B cell (primary cell): ENCODE measurements around the gene HLA-F. TPM values are rescaled to one million over a fixed set of nuclear protein-coding genes. Genes with fewer than 3 reads are reported as not detected.

Source experiments
- ATAC-seq: fragments of 200-7000 bp; cut with Tn5 transposase; one replicate; pipeline ENCODE4 v1.10.0; 2021; ENCODE audit warnings: low read depth, mild to moderate bottlenecking, moderate number of reproducible peaks, moderate library complexity
- CTCF ChIA-PET: fragments of 350-600 bp; sonication (Branson Sonifier 250); formaldehyde crosslinking; loops from one replicate; lab custom pipeline; 2021; ENCODE audit warnings: antibody characterized with exemption, inconsistent platforms; lab: Charles Lee
- POLR2A ChIA-PET: fragments of 350-600 bp; sonication (Branson Sonifier 250); formaldehyde crosslinking; loops from one replicate; lab custom pipeline; 2021; ENCODE audit warnings: antibody characterized with exemption; lab: Charles Lee
- DNase-seq: peaks from one replicate; pipeline ENCODE4 v3.0.0; 2013
- H2AFZ ChIP-seq: 2 replicates; pipeline ENCODE4 v1.6.1; 2012; ENCODE audit warnings: mild to moderate bottlenecking, low read depth, low read length; ENCODE audit not compliant: insufficient read depth, poor library complexity, severe bottlenecking
- H3K27ac ChIP-seq, 2 donors: 1 replicate in 1 of 2; 2 replicates in 1 of 2; pipeline ENCODE4 v1.5.1; 2012 to 2013; ENCODE audit warnings: low read length in 2 of 2, mild to moderate bottlenecking in 2 of 2, moderate library complexity in 1 of 2
- H3K27me3 ChIP-seq, 4 experiments: fragments of 200-600 bp in 1 of 4; sonication (generic) in 1 of 4; replicated peaks in 1 of 4; 1 replicate in 2 of 4; 2 replicates in 2 of 4; pipeline versions ENCODE4 v1.6.1 to v1.7.0; 2013 to 2016; ENCODE audit warnings: low read length in 3 of 4, mild to moderate bottlenecking in 2 of 4, mixed read lengths in 1 of 4, moderate library complexity in 1 of 4; ENCODE audit not compliant: insufficient read depth in 4 of 4, control insufficient read depth in 3 of 4; ENCODE audit errors: control extremely low read depth in 1 of 4
- H3K36me3 ChIP-seq, 2 experiments: replicated peaks in 1 of 2; 1 replicate in 1 of 2; 2 replicates in 1 of 2; pipeline versions ENCODE4 v1.6.1 to v1.7.1; 2013; ENCODE audit warnings: low read length in 1 of 2; ENCODE audit not compliant: insufficient read depth in 2 of 2, control insufficient read depth in 1 of 2; ENCODE audit errors: control extremely low read depth in 1 of 2, extremely low read depth in 1 of 2
- H3K4me1 ChIP-seq, 2 donors: fragments of 200-600 bp in 1 of 2; sonication (generic) in 1 of 2; 1 replicate in 1 of 2; 2 replicates in 1 of 2; pipeline versions ENCODE4 v1.5.1 to v1.6.1; 2013 to 2017; ENCODE audit warnings: low read length in 2 of 2; ENCODE audit not compliant: control insufficient read depth in 2 of 2, insufficient read depth in 2 of 2
- H3K4me2 ChIP-seq: replicated peaks from 2 replicates; pipeline ENCODE3; 2012; ENCODE audit warnings: mild to moderate bottlenecking, low read depth, low read length; ENCODE audit not compliant: poor library complexity, severe bottlenecking
- H3K4me3 ChIP-seq, 5 experiments: fragments of 200-600 bp in 1 of 5; sonication (generic) in 1 of 5; 1 replicate in 3 of 5; 2 replicates in 2 of 5; pipeline versions ENCODE4 v1.5.1 to v1.7.0; 2011 to 2016; ENCODE audit warnings: low read length in 4 of 5, mild to moderate bottlenecking in 4 of 5, low read depth in 2 of 5, control low read depth in 1 of 5, moderate library complexity in 1 of 5; ENCODE audit not compliant: insufficient read depth in 1 of 5; ENCODE audit errors: control extremely low read depth in 1 of 5, extremely low read depth in 1 of 5
- H3K79me2 ChIP-seq: fragments of 200-600 bp; sonication (generic); one replicate; pipeline ENCODE4 v1.6.0; 2016; ENCODE audit warnings: low read length; ENCODE audit not compliant: control insufficient read depth, insufficient read depth
- H3K9ac ChIP-seq: fragments of 200-600 bp; sonication (generic); 2 replicates; pipeline ENCODE4 v1.6.1; 2017; ENCODE audit warnings: mild to moderate bottlenecking, low read length, moderate library complexity
- H3K9me3 ChIP-seq, 3 donors: one replicate each; pipeline versions ENCODE4 v1.6.1 to v1.7.1; 2013; ENCODE audit warnings: low read length in 2 of 3; ENCODE audit not compliant: control insufficient read depth in 2 of 3, insufficient read depth in 1 of 3; ENCODE audit errors: control extremely low read depth in 1 of 3
- H4K20me1 ChIP-seq: 2 replicates; pipeline ENCODE4 v1.6.0; 2012; ENCODE audit warnings: mild to moderate bottlenecking, low read length; ENCODE audit not compliant: insufficient read depth, control insufficient read depth, poor library complexity, severe bottlenecking
- H3K27ac Mint-ChIP-seq: one replicate; pipeline ENCODE4 v1.8.0; 2021; ENCODE audit warnings: mixed read lengths
- H3K27me3 Mint-ChIP-seq: one replicate; pipeline ENCODE4 v1.8.0; 2021; ENCODE audit warnings: mixed read lengths
- H3K4me1 Mint-ChIP-seq: one replicate; pipeline ENCODE4 v1.8.0; 2021; ENCODE audit warnings: mixed read lengths
- H3K4me3 Mint-ChIP-seq: one replicate; pipeline ENCODE4 v1.8.0; 2021; ENCODE audit warnings: mixed read lengths
- H3K9me3 Mint-ChIP-seq: one replicate; pipeline ENCODE4 v1.8.0; 2022; ENCODE audit warnings: mixed read lengths; ENCODE audit not compliant: insufficient read depth
- EZH2 ChIP-seq: IDR thresholded peaks from 2 replicates; pipeline ENCODE4 v1.6.1; 2012; ENCODE audit warnings: borderline replicate concordance, low read depth, mild to moderate bottlenecking, moderate library complexity, low read length; ENCODE audit not compliant: insufficient read depth, poor library complexity, severe bottlenecking
- WGBS: methylation state at CpG from one replicate; pipeline ENCODE4 v1.1.5; 2013; ENCODE audit warnings: missing lambda C conversion rate; ENCODE audit not compliant: insufficient coverage; 5-methylcytosine and 5-hydroxymethylcytosine counted together
- intact Hi-C: fragments of 100-400 bp; cut with micrococcal nuclease; formaldehyde crosslinking; loops from one replicate; pipeline ENCODE4 v1.10.0; 2022
- polyA plus RNA-seq: library from polyadenylated mRNA; depleted of rRNA; stranded (reverse); fragments of >200 nt; gene quantifications from 2 replicates; pipeline ENCODE4 v1.2.3, GENCODE V29; 2012
- total RNA-seq, 2 donors: library from RNA; stranded (reverse); fragments of 120-200 nt in 1 of 2; gene quantifications; 1 replicate in 1 of 2; 2 replicates in 1 of 2; pipeline versions ENCODE4 v1.2.3 to v1.2.4, GENCODE V29; 2013 to 2022
- TF ChIP-seq, protein P1 (sequence below): fragments of 200-600 bp; IDR thresholded peaks from one replicate; pipeline ENCODE4 v1.8.0; 2022; ENCODE audit warnings: antibody characterized with exemption, mild to moderate bottlenecking

HLA-F gene
- total and polyA plus RNA-seq, 2 donors (not counting 1 experiment from before 2014, with no cell fraction given) = 895 to 1,409 TPM

DNA sequence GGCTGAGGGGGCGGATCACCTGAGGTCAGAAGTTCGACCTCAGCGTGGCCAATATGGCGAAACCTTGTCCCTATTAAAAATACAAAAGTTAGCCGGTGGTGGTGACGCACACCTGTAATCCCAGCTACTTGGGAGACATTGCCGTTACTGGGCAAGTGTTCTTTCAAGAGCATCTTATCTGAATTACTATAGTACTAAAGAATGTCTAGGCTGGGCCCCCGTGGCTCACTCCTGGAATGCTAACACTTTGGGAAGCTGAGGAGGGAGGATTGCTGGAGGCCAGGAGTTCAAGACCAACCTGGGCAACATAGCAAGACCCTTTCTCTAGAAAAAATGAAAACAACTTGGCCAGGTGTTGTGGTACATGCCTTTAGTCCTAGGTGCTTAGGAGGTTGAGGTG lies 41.4 kb upstream of the HLA-F start:
- Histone ChIP-seq H2AFZ (no peak overlapping the region), H3K4me1 (no peaks in the 10 kb centered on the region), H3K9me3 (peaks cover 0 to 11% (median 0%) of the 10 kb centered on the region in 3 donors), H3K4me2 (no peak overlapping the region), H3K27me3 (peaks cover 0 to 3% (median 0%) of the 10 kb centered on the region in 4 experiments), H3K27ac (no peak overlapping the region), H3K36me3 (no peaks in the 10 kb centered on the region), H3K9ac (no peak overlapping the region), H3K4me3 (no peak overlapping the region), H3K79me2 (no peaks in the 10 kb centered on the region), H4K20me1 (no peaks in the 10 kb centered on the region)
- no peaks in the 10 kb centered on the region for H3K9me3 Mint-ChIP-seq
- peaks cover 4% of the 10 kb centered on the region for H3K27me3 Mint-ChIP-seq
- DNase-seq = no peak
- H3K27ac Mint-ChIP-seq = no peak overlapping the region
- no peak for TF ChIP-seq EZH2
- TF ChIP-seq, protein P1, sequence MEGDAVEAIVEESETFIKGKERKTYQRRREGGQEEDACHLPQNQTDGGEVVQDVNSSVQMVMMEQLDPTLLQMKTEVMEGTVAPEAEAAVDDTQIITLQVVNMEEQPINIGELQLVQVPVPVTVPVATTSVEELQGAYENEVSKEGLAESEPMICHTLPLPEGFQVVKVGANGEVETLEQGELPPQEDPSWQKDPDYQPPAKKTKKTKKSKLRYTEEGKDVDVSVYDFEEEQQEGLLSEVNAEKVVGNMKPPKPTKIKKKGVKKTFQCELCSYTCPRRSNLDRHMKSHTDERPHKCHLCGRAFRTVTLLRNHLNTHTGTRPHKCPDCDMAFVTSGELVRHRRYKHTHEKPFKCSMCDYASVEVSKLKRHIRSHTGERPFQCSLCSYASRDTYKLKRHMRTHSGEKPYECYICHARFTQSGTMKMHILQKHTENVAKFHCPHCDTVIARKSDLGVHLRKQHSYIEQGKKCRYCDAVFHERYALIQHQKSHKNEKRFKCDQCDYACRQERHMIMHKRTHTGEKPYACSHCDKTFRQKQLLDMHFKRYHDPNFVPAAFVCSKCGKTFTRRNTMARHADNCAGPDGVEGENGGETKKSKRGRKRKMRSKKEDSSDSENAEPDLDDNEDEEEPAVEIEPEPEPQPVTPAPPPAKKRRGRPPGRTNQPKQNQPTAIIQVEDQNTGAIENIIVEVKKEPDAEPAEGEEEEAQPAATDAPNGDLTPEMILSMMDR = no peak
- intact Hi-C loops = no loop called here
- ChIA-PET POLR2A (no interaction called here), CTCF (interaction anchor here (1.0 to 2.0 kb wide), 2 partner anchors 28 to 56 kb away, joined by 3 to 9 read pairs; no protein-coding TSS in a partner anchor)
- H3K4me3 Mint-ChIP-seq = peak overlapping the region; percentile 45
- H3K4me1 Mint-ChIP-seq = peaks cover 18% of the 10 kb centered on the region
- no peak for ATAC-seq
- WGBS = 75% methylated on average over 3 of the region's 8 CpGs

DNA sequence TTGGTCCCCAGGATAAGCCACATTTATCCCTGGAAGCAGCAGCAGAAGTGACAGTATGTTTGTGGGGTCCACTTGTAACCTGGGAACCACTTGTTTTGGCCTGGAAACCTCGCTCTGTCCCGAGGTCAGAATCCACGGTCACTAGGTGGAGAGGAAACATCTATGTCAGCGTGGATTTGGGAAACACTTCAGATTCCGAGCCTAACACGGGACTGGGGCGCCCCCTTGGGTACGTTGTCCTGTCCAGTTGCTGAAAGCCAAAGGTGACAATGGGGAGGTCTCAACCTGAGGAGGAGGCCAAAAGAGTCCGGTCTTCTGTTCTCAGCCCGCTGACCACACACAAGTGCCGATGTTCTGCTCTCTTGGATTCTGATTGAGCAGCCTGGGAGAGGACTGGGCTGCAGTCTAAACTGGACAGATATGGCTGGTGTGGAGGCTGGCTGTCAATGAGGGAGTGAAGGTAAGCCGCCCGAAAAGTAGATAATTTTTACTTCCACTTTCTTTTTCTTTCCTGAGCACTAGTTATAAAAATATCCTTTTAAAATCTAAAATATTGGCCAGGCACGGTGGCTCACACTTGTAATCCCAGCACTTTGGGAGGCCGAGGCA lies 37.4 kb upstream of the HLA-F start:
- ChIA-PET POLR2A (no interaction called here), CTCF (interaction anchor here (1.1 kb wide), 1 partner anchor 33 kb away, joined by 4 read pairs; no protein-coding TSS in a partner anchor)
- DNase-seq (no peak), ATAC-seq (no peak)
- peaks cover 0 to 1% (median 0%) of the 10 kb centered on the region in 3 donors for H3K9me3 ChIP-seq
- intact Hi-C loops = no loop called here
- H3K9ac ChIP-seq = no peak overlapping the region
- H2AFZ ChIP-seq = no peak overlapping the region
- no peak overlapping the region for H3K4me3 ChIP-seq
- WGBS = 84% methylated on average over 10 of the region's 15 CpGs
- H4K20me1 ChIP-seq = no peaks in the 10 kb centered on the region
- no peaks in the 10 kb centered on the region for H3K9me3 Mint-ChIP-seq
- no peak overlapping the region for H3K4me2 ChIP-seq
- H3K79me2 ChIP-seq = no peaks in the 10 kb centered on the region
- H3K4me1 ChIP-seq = no peaks in the 10 kb centered on the region
- H3K27me3 Mint-ChIP-seq = no peaks in the 10 kb centered on the region
- H3K27me3 ChIP-seq = peaks cover 0 to 3% (median 0%) of the 10 kb centered on the region in 4 experiments
- H3K4me3 Mint-ChIP-seq = no peak overlapping the region
- no peak overlapping the region for H3K27ac Mint-ChIP-seq
- TF ChIP-seq EZH2 = no peak
- TF ChIP-seq, protein P1 = no peak
- H3K36me3 ChIP-seq = no peaks in the 10 kb centered on the region
- peaks cover 2% of the 10 kb centered on the region for H3K4me1 Mint-ChIP-seq
- no peak overlapping the region for H3K27ac ChIP-seq
